ENCODE measurements around the gene RASAL2. TPM values are rescaled to one million over a fixed set of nuclear protein-coding genes. Genes with fewer than 3 reads are reported as not detected.
"Not testable (repeated sequence)": the region's sequence is repeated elsewhere in the genome, so short reads cannot be mapped to it uniquely, and the experiment has no call there.

Gene RASAL2
- total and polyA plus RNA-seq, 11 donors: 6.2 to 112 (median 39.9) TPM

GRCh38 chr1:178345807-178346206 is 251.9 kb downstream of the RASAL2 start:
- DNase-seq (no peak), ATAC-seq (no peak)
- H3K27ac ChIP-seq: peak overlapping the region in 10 of 12 donors; percentile 69 to 93 (median 83)
- no peaks in the 10 kb centered on the region for H3K36me3 ChIP-seq
- H3K4me3 ChIP-seq: no peak overlapping the region
- no peaks in the 10 kb centered on the region for H3K9me3 ChIP-seq
- 44 to 68% (median 58%) methylated on average over 1 of the region's 1 CpG for WGBS, 4 donors
- TF ChIP-seq POLR2A (IDR thresholded peaks at IDR 0.05): no peak
- TF ChIP-seq, protein P1, sequence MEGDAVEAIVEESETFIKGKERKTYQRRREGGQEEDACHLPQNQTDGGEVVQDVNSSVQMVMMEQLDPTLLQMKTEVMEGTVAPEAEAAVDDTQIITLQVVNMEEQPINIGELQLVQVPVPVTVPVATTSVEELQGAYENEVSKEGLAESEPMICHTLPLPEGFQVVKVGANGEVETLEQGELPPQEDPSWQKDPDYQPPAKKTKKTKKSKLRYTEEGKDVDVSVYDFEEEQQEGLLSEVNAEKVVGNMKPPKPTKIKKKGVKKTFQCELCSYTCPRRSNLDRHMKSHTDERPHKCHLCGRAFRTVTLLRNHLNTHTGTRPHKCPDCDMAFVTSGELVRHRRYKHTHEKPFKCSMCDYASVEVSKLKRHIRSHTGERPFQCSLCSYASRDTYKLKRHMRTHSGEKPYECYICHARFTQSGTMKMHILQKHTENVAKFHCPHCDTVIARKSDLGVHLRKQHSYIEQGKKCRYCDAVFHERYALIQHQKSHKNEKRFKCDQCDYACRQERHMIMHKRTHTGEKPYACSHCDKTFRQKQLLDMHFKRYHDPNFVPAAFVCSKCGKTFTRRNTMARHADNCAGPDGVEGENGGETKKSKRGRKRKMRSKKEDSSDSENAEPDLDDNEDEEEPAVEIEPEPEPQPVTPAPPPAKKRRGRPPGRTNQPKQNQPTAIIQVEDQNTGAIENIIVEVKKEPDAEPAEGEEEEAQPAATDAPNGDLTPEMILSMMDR (IDR thresholded peaks at IDR 0.05): no peak
- no peaks in the 10 kb centered on the region for H3K27me3 ChIP-seq
- H3K4me1 ChIP-seq: peaks cover 0 to 59% (median 23%) of the 10 kb centered on the region in 12 donors
- intact Hi-C loops (cut with DNase I): loop anchor here in 4 of 10 donors (2.0 to 5.0 kb wide), 2 partner anchors 34 to 35 kb away; no protein-coding TSS in a partner anchor

GRCh38 chr1:178349801-178350200 is 255.9 kb downstream of the RASAL2 start:
- no peak overlapping the region for H3K4me3 ChIP-seq
- intact Hi-C loops (cut with DNase I): loop anchor here in 3 of 10 donors (5.0 kb wide), 1 partner anchor 38 kb away; no protein-coding TSS in a partner anchor
- H3K27me3 ChIP-seq: no peaks in the 10 kb centered on the region
- TF ChIP-seq, protein P1 (IDR thresholded peaks at IDR 0.05): no peak
- TF ChIP-seq POLR2A (IDR thresholded peaks at IDR 0.05): no peak
- H3K36me3 ChIP-seq: no peaks in the 10 kb centered on the region
- 58 to 68% (median 67%) methylated on average over 3 of the region's 3 CpGs for WGBS, 4 donors
- peaks cover 0 to 61% (median 10%) of the 10 kb centered on the region in 12 donors for H3K4me1 ChIP-seq
- peaks cover 0 to 11% (median 0%) of the 10 kb centered on the region in 12 donors for H3K9me3 ChIP-seq
- H3K27ac ChIP-seq: no peak overlapping the region
- no peak for ATAC-seq
- no peak for DNase-seq

DNA sequence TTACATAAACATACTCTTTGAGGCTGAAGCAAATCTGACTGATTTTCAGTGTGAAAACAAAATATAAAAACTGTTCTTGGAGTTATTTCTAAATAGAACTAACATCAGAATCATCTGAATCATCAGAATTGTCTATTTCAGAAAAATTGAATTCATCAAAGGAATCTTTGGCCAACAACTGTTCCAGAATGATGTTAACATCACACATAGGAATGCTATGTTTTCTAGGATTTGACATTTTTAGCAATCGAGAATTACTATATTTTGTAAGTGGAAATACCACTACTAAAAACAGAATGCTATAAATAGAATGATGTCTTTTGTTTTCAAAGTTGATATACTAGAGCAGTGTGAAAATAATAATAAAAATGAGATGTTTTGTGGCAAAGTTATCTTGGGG is 258.0 kb downstream of the RASAL2 start:
- intact Hi-C loops (cut with DNase I): not testable (repeated sequence)
- WGBS, 4 donors: 34 to 66% (median 53%) methylated on average over 1 of the region's 1 CpG

GRCh38 chr1:178352790-178353416 is 259.0 kb downstream of the RASAL2 start:
- Histone ChIP-seq H3K27me3 (no peaks in the 10 kb centered on the region), H3K9me3 (peaks cover 0 to 11% (median 0%) of the 10 kb centered on the region in 12 donors), H3K4me1 (peaks cover 0 to 47% (median 2%) of the 10 kb centered on the region in 12 donors), H3K36me3 (no peaks in the 10 kb centered on the region), H3K4me3 (no peak overlapping the region), H3K27ac (no peak overlapping the region)
- ATAC-seq (peak in 1 of 4 donors; percentile 49), DNase-seq (no peak)
- intact Hi-C loops (cut with DNase I): no loop called here
- TF ChIP-seq, protein P1 (IDR thresholded peaks at IDR 0.05): no peak
- no peak for TF ChIP-seq POLR2A (IDR thresholded peaks at IDR 0.05)
- 97 to 98% (median 98%) methylated on average over 4 of the region's 4 CpGs for WGBS, 4 donors

More for the DNA sequence above, 258.0 kb downstream of the RASAL2 start:
- not testable (repeated sequence) for ATAC-seq, DNase-seq, H3K36me3 ChIP-seq, H3K4me3 ChIP-seq, H3K27me3 ChIP-seq, H3K27ac ChIP-seq
- peaks cover 0 to 11% (median 0%) of the 10 kb centered on the region in 12 donors for H3K9me3 ChIP-seq
- H3K4me1 ChIP-seq: peaks cover 0 to 49% (median 2%) of the 10 kb centered on the region in 12 donors
